ENCODE data around the gene DOK6.
"Not testable (repeated sequence)": the region's sequence is repeated elsewhere in the genome, so short reads cannot be mapped to it uniquely, and the experiment has no call there.

Gene DOK6

GRCh38 chr18:69631281-69631680 is 230.6 kb downstream of the DOK6 start:
- DNase-seq: no peak

- DNase-seq: no peak
Observed at GRCh38 chr18:69635482-69635881, 234.8 kb downstream of the DOK6 start.

GRCh38 chr18:69636529-69637301 is 236.0 kb downstream of the DOK6 start:
- peak in 4 of 5 donors; percentile 3 to 12 (median 6) for DNase-seq

GRCh38 chr18:69638056-69638455 is 237.4 kb downstream of the DOK6 start:
- no peak for DNase-seq

- no peak for DNase-seq
Observed at GRCh38 chr18:69647702-69648101, 247.0 kb downstream of the DOK6 start.

DNA sequence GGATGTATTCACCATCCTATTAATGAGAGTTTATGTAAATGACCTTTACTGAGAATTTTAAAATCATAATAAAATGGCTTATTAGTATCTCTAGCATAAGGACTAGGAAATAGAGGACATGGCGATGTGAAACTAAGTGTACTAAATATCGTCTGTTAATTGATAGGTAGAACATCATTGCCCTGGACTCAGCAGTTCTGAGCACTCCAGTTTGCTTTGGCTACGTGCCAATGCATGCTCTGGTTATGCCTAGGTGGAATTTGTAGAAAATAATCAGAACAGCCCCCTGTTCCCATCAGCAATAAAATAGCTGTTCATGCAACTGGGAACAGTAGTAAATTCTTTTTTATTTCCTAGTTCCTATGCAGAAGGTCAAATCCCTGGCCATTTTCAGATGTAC is 247.8 kb downstream of the DOK6 start:
- no peak for DNase-seq

DNA sequence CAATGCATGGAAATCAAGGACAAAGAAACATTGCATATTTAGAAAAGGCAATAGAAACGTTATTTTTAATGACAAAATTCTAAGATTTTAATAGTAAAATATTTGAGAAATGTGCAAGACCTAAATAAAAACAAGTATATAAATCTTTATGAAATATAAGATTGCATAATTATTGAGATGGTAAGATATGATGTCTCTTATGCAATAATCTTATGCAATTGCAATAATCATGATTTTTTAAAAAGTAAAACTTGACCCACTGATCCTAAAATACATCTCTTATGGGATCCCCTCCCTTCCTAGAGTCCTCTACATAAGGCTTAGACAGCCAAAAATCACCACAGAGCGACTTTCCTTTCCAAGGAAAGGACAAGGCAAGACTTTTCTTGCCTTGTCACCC is 249.0 kb downstream of the DOK6 start:
- DNase-seq: no peak

DNA sequence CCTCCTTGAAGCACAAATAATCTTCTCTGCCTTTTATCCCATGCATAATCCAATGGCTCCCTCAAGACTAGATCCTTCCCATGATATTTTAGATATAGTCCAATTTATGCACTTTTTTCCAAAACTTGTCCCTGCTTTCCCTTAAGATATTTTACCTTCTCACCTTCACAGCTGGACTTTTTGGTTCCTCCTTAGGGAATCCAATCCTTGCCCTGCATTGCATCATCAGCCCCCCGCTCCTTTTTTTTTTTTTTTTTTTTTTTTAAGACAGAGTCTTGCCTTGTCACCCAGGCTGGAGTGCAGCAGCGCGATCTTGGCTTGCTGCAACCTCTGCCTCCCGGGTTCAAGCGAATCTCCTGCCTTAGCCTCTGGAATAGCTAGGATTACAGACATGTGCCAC is 250.6 kb downstream of the DOK6 start:
- no peak for DNase-seq

DNA sequence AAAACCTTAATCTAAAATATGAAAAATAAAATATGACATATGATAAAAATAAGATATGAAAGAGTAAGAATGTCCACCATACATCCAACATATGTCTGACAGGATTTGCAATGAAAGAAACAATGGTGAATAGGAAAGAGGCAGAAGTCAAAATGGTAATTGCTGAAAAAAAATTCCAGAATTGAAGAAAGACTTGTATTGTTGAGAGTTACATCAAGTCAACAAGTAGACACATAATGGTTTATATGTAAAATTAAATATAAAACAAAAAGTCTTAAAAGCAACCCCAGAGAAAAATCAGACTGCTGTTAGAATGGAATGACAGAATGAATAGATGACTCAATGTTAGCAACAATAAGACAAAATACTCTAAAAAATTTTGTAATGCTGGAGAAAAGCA is 255.1 kb downstream of the DOK6 start:
- DNase-seq: no peak

- no peak for DNase-seq
Observed at GRCh38 chr18:69658103-69658502, 257.4 kb downstream of the DOK6 start.

- no peak for DNase-seq
Observed at GRCh38 chr18:69658685-69659084, 258.0 kb downstream of the DOK6 start.

DNA sequence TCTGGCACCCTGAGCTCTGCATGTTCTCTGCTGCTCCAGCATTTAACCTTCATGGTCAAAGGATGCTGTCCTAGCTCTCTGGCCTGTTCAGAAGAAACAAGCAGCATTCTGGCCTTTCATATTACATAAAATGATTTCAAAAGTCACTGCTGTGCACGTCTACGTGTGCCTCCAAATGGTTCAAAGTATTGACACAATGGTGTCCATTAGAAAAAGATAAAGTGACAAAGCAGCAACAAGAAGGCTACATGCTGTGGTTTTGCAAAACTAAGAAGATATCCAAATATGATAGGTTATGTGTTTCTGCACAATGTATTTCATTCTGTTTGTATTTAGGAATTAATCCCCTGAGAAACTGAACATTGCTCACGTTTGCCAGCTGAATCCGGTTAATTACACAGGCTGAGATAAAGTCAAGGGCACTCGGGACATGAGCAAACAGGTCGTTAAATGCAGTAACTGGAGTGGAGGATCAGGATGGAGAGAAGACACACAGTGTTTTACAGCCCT is 258.5 kb downstream of the DOK6 start:
- DNase-seq: no peak

GRCh38 chr18:69662090-69662489 is 261.4 kb downstream of the DOK6 start:
- not testable (repeated sequence) for DNase-seq

GRCh38 chr18:69664399-69664798 is 263.7 kb downstream of the DOK6 start:
- no peak for DNase-seq

DNA sequence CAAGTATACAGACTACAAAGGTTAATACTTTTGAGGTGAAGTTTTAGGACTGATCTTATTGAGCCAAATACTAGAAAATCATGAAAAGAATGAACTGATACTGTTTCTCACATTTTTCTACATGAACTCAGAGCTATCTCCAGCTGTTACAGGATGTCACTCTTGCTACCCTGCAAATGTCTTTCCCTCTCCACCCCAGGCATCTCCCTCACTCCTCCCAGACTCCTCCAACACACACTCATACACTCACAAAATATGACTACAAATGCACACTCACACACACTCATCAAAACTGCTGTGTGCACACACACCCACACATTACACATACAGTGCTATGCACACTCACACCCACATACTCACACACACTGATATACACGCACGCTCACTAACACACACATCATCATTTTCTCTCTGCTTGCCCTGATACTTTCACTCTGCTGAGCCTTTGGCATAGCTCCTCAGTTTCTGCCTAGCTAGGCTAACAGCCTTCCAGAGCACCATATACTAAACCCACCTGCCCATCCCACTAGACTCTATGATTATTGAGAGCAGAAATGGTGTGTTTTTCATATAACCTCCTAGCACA is 273.7 kb downstream of the DOK6 start:
- DNase-seq: no peak

- no peak for DNase-seq
Observed at GRCh38 chr18:69674966-69675365, 274.3 kb downstream of the DOK6 start.

DNA sequence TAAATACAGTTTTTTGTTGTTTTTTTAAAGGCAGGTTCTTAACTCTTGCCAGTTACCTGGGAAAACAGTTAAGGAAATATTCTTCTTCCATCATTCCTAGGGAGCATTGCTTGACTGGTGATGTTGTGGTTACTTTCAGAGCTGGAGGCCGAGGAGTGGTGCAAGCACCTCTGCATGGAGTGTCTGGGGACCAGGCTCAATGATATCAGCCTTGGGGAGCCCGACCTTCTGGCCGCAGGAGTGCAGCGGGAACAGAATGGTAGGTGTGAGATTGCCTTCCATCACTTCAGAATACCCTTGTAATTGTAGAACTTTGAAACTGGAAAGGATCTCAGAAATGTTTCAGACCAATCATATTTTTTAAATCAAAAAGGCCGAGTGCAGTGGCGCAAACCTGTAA is 276.9 kb downstream of the DOK6 start:
- DNase-seq: no peak

GRCh38 chr18:69680123-69680522 is 279.4 kb downstream of the DOK6 start:
- no peak for DNase-seq

GRCh38 chr18:69683176-69683575 is 282.5 kb downstream of the DOK6 start:
- DNase-seq: no peak

- DNase-seq: no peak
Observed at GRCh38 chr18:69684789-69685188, 284.1 kb downstream of the DOK6 start.

- DNase-seq: no peak
Observed at GRCh38 chr18:69686861-69687260, 286.2 kb downstream of the DOK6 start.

GRCh38 chr18:69689121-69689759 is 288.6 kb downstream of the DOK6 start:
- no peak for DNase-seq

- DNase-seq: no peak
Observed at GRCh38 chr18:69691008-69691760, 290.5 kb downstream of the DOK6 start.
